ENCODE measurements around the gene NHEJ1.
A peak's percentile ranks its signal among the peaks of the same experiment; 100 is the strongest.

NHEJ1 gene

DNA sequence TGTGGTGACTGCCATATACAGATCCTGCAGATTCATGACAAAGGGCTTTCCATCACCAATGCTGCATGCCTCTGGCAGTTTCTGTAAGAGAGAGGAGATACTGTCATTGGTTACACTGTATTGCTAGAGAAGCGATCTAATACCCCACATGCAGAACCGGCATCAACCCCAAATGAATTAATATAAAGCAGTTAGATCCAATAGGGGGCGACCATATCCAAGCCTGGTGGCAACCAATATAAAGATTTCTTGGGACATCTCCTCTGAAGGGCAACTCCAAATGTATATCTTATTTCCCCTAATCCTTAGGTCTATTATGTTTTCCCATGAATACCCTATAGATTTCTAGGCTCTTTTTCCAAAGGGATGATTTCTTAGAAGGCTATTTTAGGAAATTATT lies 82.5 kb downstream of the NHEJ1 start:
- H3K4me1 ChIP-seq (ENCODE audit: control insufficient read depth, insufficient read depth, low read length), result no peaks in the 10 kb centered on the region
- H3K9me3 ChIP-seq (ENCODE audit: control insufficient read depth, low read length), result no peaks in the 10 kb centered on the region
- H3K36me3 ChIP-seq (ENCODE audit: control insufficient read depth, insufficient read depth, low read length, severe bottlenecking), result peaks cover 30% of the 10 kb centered on the region
- no peak for DNase-seq (ENCODE audit: low read depth)
- no peak overlapping the region for H3K4me3 ChIP-seq (ENCODE audit: low read length)
- H3K27me3 ChIP-seq (replicated peaks; ENCODE audit: control insufficient read depth, insufficient read depth, low read length), result no peaks in the 10 kb centered on the region
- no peak overlapping the region for H3K9ac ChIP-seq (ENCODE audit: low read length)

GRCh38 chr2:219076253-219076652 lies 84.4 kb downstream of the NHEJ1 start:
- H3K27me3 ChIP-seq (replicated peaks; ENCODE audit: control insufficient read depth, insufficient read depth, low read length), result no peaks in the 10 kb centered on the region
- no peak for DNase-seq (ENCODE audit: low read depth)
- H3K9me3 ChIP-seq (ENCODE audit: control insufficient read depth, low read length), result no peaks in the 10 kb centered on the region
- peaks cover 30% of the 10 kb centered on the region for H3K36me3 ChIP-seq (ENCODE audit: control insufficient read depth, insufficient read depth, low read length, severe bottlenecking)
- no peak overlapping the region for H3K4me3 ChIP-seq (ENCODE audit: low read length)
- no peak overlapping the region for H3K9ac ChIP-seq (ENCODE audit: low read length)
- H3K4me1 ChIP-seq (ENCODE audit: control insufficient read depth, insufficient read depth, low read length), result no peaks in the 10 kb centered on the region

DNA sequence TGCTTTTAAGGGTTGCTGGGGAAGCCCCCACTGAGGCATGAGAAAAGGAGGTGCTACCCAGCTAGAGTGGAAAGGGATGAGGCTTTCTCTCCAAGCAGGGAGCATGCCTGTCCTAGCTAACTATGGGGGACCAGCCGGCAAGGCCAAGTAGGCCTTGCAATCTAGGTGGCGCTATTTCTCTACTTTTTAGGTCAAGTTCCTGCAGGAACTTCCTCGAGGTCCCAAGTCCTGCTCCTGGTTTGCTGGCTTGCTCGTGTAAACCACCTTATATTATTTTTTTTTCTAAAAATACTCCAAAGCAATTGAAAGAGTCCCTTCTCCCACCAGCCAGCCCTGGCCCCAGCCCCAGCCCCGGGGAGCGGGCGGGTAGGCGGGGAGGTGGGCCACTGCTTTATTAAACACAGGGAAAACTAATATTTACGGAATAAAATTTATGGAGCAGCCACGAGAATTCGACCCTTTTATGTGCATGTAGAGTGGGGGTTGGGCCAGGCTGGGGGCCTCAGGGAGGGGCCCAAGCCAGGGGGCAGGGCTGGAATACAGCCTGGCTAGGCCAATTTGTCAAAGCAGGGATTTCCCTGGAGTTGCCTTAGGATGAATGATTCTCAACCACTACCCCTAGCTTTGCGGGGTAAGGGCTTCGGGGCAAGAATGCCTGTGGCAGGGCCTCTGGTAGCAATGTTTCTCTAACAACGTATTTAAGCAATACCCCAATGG lies 87.0 kb downstream of the NHEJ1 start:
- Histone ChIP-seq H3K4me1 (ENCODE audit: control insufficient read depth, insufficient read depth, low read length) (no peaks in the 10 kb centered on the region), H3K9me3 (ENCODE audit: control insufficient read depth, low read length) (no peaks in the 10 kb centered on the region), H3K36me3 (ENCODE audit: control insufficient read depth, insufficient read depth, low read length, severe bottlenecking) (peaks cover 35% of the 10 kb centered on the region), H3K4me3 (ENCODE audit: low read length) (no peak overlapping the region), H3K27me3 (replicated peaks; ENCODE audit: control insufficient read depth, insufficient read depth, low read length) (no peaks in the 10 kb centered on the region), H3K9ac (ENCODE audit: low read length) (no peak overlapping the region)
- peak; percentile 73 for DNase-seq (ENCODE audit: low read depth)

DNA sequence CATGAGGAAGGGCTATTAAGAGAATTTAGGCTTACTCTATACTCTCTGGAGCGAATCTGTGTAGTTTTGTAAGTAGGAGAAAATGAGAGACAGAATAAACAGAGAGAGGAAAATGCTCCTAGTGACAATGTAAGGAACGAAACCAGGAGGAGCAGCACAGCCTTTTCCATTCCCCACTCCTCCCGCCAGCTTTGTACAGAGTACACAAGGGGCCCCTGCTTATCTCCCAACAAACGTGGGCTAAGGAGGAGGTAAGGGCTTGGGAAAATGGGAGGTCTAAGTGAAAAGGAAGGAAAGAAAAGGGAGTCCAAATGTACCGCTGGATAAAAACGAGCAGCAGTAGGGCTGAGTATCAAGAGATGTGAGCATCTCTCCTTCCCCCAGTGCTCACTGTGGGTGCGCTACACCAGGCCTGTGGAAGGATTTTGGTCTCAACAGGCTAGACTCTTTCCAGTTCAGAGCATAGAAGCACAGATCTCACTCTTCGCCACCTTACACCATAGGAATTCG lies 87.8 kb downstream of the NHEJ1 start:
- Histone ChIP-seq H3K4me3 (ENCODE audit: low read length) (no peak overlapping the region), H3K27me3 (replicated peaks; ENCODE audit: control insufficient read depth, insufficient read depth, low read length) (no peaks in the 10 kb centered on the region), H3K9me3 (ENCODE audit: control insufficient read depth, low read length) (no peaks in the 10 kb centered on the region), H3K9ac (ENCODE audit: low read length) (no peak overlapping the region), H3K36me3 (ENCODE audit: control insufficient read depth, insufficient read depth, low read length, severe bottlenecking) (peaks cover 35% of the 10 kb centered on the region), H3K4me1 (ENCODE audit: control insufficient read depth, insufficient read depth, low read length) (no peaks in the 10 kb centered on the region)
- no peak for DNase-seq (ENCODE audit: low read depth)

GRCh38 chr2:219071131-219071816 lies 89.3 kb downstream of the NHEJ1 start:
- H3K27me3 ChIP-seq (replicated peaks; ENCODE audit: control insufficient read depth, insufficient read depth, low read length), result no peaks in the 10 kb centered on the region
- DNase-seq (ENCODE audit: low read depth), result no peak

DNA sequence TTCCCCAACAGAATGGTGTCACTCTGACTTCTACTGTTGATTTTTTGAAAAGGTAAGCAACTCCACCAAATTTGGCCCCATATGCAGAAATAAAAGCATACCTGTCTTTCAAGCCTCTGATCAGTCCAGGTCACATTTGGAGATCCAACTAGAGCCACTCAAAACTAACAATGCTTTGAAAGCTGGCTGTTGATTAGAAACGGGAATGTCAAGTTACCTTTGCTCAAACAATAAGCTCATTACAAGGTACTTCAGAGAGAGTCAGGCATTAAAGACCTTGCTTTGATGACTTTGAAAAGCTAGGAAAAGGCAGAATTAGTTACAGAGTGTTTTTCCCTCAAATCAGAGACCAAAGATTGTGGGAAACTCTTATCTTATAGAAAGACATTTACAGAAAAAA lies 95.1 kb downstream of the NHEJ1 start:
- no peak overlapping the region for H3K4me3 ChIP-seq (ENCODE audit: low read length)
- no peak overlapping the region for H3K9ac ChIP-seq (ENCODE audit: low read length)
- no peak for DNase-seq (ENCODE audit: low read depth)
- no peaks in the 10 kb centered on the region for H3K9me3 ChIP-seq (ENCODE audit: control insufficient read depth, low read length)
- H3K4me1 ChIP-seq (ENCODE audit: control insufficient read depth, insufficient read depth, low read length), result no peaks in the 10 kb centered on the region
- peaks cover 31% of the 10 kb centered on the region for H3K27me3 ChIP-seq (replicated peaks; ENCODE audit: control insufficient read depth, insufficient read depth, low read length)
- H3K36me3 ChIP-seq (ENCODE audit: control insufficient read depth, insufficient read depth, low read length, severe bottlenecking), result peaks cover 5% of the 10 kb centered on the region

More at GRCh38 chr2:219071131-219071816, 89.3 kb downstream of the NHEJ1 start:
- Histone ChIP-seq H3K36me3 (ENCODE audit: control insufficient read depth, insufficient read depth, low read length, severe bottlenecking) (peaks cover 22% of the 10 kb centered on the region), H3K9me3 (ENCODE audit: control insufficient read depth, low read length) (no peaks in the 10 kb centered on the region), H3K9ac (ENCODE audit: low read length) (no peak overlapping the region), H3K4me1 (ENCODE audit: control insufficient read depth, insufficient read depth, low read length) (no peaks in the 10 kb centered on the region), H3K4me3 (ENCODE audit: low read length) (no peak overlapping the region)

GRCh38 chr2:219062081-219062480 lies 98.5 kb downstream of the NHEJ1 start:
- H3K4me3 ChIP-seq (ENCODE audit: low read length), result no peak overlapping the region
- DNase-seq (ENCODE audit: low read depth), result no peak
- H3K36me3 ChIP-seq (ENCODE audit: control insufficient read depth, insufficient read depth, low read length, severe bottlenecking), result no peaks in the 10 kb centered on the region
- no peaks in the 10 kb centered on the region for H3K9me3 ChIP-seq (ENCODE audit: control insufficient read depth, low read length)
- H3K9ac ChIP-seq (ENCODE audit: low read length), result no peak overlapping the region
- peaks cover 58% of the 10 kb centered on the region for H3K27me3 ChIP-seq (replicated peaks; ENCODE audit: control insufficient read depth, insufficient read depth, low read length)
- peaks cover 6% of the 10 kb centered on the region for H3K4me1 ChIP-seq (ENCODE audit: control insufficient read depth, insufficient read depth, low read length)

DNA sequence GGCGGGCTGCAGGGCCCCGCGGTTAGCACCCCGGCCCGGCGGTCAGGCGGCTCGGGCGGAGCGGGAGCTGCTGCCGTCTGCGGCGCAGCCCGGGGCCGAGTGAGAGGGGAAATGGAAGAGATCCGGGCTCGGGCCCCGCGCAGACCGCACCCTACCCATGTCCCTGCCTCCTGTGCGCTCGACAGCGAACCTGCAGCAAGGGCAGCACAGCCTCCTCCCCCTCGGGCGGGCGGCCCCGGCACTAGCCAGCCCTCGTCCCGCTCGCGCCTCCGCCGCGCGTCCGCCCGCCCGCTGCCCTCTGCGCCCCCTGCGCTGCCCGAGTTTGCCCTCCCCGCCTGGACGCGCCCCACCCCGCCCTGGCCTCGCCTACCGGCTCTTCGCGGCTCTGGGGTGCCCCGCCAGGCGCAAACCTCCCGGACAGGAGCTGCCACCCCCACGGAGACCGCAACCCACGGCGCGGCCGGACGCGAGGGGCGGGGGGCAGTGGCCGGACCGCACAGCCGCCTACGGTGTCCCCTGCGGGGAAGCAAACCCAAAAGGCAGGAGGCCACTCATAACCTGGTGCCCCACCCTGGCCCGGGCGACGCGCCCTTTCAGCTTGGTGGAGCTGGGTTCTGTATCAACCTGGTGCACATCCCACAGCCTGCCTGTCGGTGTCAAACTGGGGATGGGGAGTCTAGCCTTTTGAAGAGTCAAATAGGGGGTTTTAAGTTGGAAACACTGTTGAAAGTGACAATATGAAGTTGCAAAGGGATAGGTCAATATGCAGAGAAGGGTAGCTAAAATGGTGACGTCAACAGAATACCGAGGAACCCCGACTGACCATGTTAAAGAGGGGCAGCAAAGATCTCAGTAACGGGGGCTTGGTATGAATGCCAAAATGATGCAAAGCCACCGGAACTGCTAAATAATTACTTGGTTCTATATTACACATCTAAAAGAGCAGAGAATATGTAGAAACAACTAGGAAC lies 99.5 kb downstream of the NHEJ1 start, which contains the start of gene IHH:
Gene IHH (minus strand): TSS at position 101 of the 971 bp plus-strand sequence. CDS start 454 bp downstream, outside the sequence.
- Histone ChIP-seq H3K9me3 (ENCODE audit: control insufficient read depth, low read length) (no peaks in the 10 kb centered on the region), H3K27me3 (replicated peaks; ENCODE audit: control insufficient read depth, insufficient read depth, low read length) (peaks cover 67% of the 10 kb centered on the region), H3K4me1 (ENCODE audit: control insufficient read depth, insufficient read depth, low read length) (peaks cover 6% of the 10 kb centered on the region), H3K36me3 (ENCODE audit: control insufficient read depth, insufficient read depth, low read length, severe bottlenecking) (no peaks in the 10 kb centered on the region), H3K4me3 (ENCODE audit: low read length) (no peak within 1 kb of the TSS), H3K9ac (ENCODE audit: low read length) (no peak within 1 kb of the TSS)
- DNase-seq (ENCODE audit: low read depth), result peak; percentile 42

GRCh38 chr2:219059725-219060682 lies 100.6 kb downstream of the NHEJ1 start:
- Histone ChIP-seq H3K9me3 (ENCODE audit: control insufficient read depth, low read length) (no peaks in the 10 kb centered on the region), H3K36me3 (ENCODE audit: control insufficient read depth, insufficient read depth, low read length, severe bottlenecking) (no peaks in the 10 kb centered on the region), H3K27me3 (replicated peaks; ENCODE audit: control insufficient read depth, insufficient read depth, low read length) (peaks cover 73% of the 10 kb centered on the region), H3K4me3 (ENCODE audit: low read length) (no peak overlapping the region), H3K9ac (ENCODE audit: low read length) (no peak overlapping the region), H3K4me1 (ENCODE audit: control insufficient read depth, insufficient read depth, low read length) (peaks cover 6% of the 10 kb centered on the region)
- DNase-seq (ENCODE audit: low read depth), result no peak

DNA sequence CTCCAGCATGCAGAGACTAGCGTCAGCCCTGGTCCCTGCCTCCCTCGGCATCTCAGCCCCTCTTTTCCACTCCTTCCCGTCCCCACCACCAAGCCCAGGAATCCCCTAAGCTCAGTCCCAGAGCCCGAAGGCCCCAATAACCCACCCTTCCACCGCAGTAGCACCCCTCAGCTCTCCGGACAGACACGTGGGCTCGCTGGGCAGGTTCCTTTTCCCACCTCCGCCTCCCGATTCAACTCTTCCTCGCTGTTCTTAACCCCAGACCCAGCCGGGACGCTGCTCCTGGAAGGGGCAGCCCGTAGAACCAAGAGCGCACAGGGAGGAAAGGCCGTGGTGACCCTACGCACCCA lies 101.3 kb downstream of the NHEJ1 start:
- H3K36me3 ChIP-seq (ENCODE audit: control insufficient read depth, insufficient read depth, low read length, severe bottlenecking), result no peaks in the 10 kb centered on the region
- H3K4me1 ChIP-seq (ENCODE audit: control insufficient read depth, insufficient read depth, low read length), result peaks cover 6% of the 10 kb centered on the region
- H3K9ac ChIP-seq (ENCODE audit: low read length), result no peak overlapping the region
- peak overlapping the region; percentile 22 for H3K4me3 ChIP-seq (ENCODE audit: low read length)
- peaks cover 74% of the 10 kb centered on the region for H3K27me3 ChIP-seq (replicated peaks; ENCODE audit: control insufficient read depth, insufficient read depth, low read length)
- no peaks in the 10 kb centered on the region for H3K9me3 ChIP-seq (ENCODE audit: control insufficient read depth, low read length)
- DNase-seq (ENCODE audit: low read depth), result no peak
